ENCODE results near the gene AGAP4.
"Not testable (repeated sequence)": the region's sequence is repeated elsewhere in the genome, so short reads cannot be mapped to it uniquely, and the experiment has no call there.

AGAP4 gene

DNA sequence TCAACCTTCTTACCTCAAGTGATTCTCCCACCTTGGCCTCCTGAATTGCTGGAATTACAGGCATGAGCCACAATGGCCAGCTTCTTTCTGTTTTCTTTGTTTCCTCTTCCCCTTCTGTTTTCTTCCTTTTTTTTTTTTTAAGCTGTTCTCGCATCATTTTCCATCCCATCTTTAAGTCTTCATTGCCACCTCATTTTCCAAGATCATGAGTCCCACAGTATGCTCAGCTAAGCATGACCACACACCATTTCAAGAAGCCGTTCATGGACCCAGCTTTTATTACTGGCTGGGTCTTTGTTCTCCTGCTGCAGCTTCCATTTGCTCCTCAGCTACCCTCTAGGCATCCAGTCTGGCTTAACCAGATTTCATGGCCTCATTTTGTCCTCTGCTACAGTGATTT is 52.5 kb downstream of the AGAP4 start:
- not testable (repeated sequence) for DNase-seq; H3K4me3 ChIP-seq (ENCODE audit: low read depth, low read length); H3K27ac ChIP-seq; H3K27me3 ChIP-seq (ENCODE audit: insufficient read depth, low read depth, severe bottlenecking); H3K36me3 ChIP-seq; H3K9me3 ChIP-seq (ENCODE audit: severe bottlenecking)

- H3K9me3 ChIP-seq (ENCODE audit: severe bottlenecking); DNase-seq; H3K27me3 ChIP-seq (ENCODE audit: insufficient read depth, low read depth, severe bottlenecking); H3K4me3 ChIP-seq (ENCODE audit: low read depth, low read length); H3K36me3 ChIP-seq; H3K27ac ChIP-seq: not testable (repeated sequence)
Measured at GRCh38 chr10:45790694-45791426, 56.4 kb downstream of the AGAP4 start.

DNA sequence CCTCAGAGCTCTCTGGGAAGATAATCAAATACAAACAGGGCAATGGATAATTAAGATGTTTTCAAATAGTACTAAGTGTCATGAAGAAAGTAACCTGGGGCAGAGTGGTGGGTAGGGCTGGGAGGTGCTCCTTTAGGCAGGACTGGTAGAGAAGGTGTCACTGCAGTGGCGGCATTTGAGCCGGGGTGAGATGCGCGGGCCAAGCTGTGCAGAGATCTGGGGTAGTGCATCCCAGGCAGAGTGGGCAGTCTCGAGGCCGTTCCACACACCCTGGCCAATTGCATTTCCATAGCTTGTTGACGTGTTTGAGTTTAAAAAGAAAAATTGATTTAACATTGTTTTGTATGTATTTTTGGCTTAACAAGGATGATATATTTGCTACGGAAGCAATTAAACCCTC is 57.3 kb downstream of the AGAP4 start:
- not testable (repeated sequence) for H3K4me3 ChIP-seq (ENCODE audit: low read depth, low read length); H3K9me3 ChIP-seq (ENCODE audit: severe bottlenecking); H3K27ac ChIP-seq; DNase-seq; H3K27me3 ChIP-seq (ENCODE audit: insufficient read depth, low read depth, severe bottlenecking); H3K36me3 ChIP-seq

GRCh38 chr10:45787212-45787741 is 60.0 kb downstream of the AGAP4 start:
- DNase-seq; H3K27me3 ChIP-seq (ENCODE audit: insufficient read depth, low read depth, severe bottlenecking); H3K27ac ChIP-seq; H3K9me3 ChIP-seq (ENCODE audit: severe bottlenecking); H3K4me3 ChIP-seq (ENCODE audit: low read depth, low read length); H3K36me3 ChIP-seq: not testable (repeated sequence)

DNA sequence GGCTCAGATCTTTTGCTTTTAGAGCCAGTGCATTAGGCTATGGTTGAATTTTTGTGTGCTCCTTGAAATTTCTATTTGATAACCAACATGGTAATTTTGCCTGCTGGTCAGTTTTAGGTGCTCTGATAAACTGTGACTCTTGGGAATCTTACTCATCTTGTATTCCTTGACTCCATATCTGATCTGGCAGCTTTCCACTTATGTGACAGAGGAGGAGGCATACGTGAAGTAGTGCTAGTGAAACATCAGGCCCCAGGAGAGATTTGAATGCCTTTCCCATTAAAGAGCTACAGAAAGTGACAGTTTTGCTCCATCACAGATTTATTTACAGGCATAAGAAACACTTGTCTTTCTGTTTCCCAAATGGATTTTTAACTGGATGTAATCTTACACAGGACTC is 61.1 kb downstream of the AGAP4 start:
- H3K36me3 ChIP-seq; H3K27me3 ChIP-seq (ENCODE audit: insufficient read depth, low read depth, severe bottlenecking); H3K4me3 ChIP-seq (ENCODE audit: low read depth, low read length); H3K9me3 ChIP-seq (ENCODE audit: severe bottlenecking); DNase-seq; H3K27ac ChIP-seq: not testable (repeated sequence)

Measured in WERI-Rb-1 (cell line).